Measurements from ENCODE around the gene SUN1. TPM values are rescaled to one million over a fixed set of nuclear protein-coding genes. Genes with fewer than 3 reads are reported as not detected.
"Not testable (repeated sequence)": the region's sequence is repeated elsewhere in the genome, so short reads cannot be mapped to it uniquely, and the experiment has no call there.

Gene SUN1
- total RNA-seq, 1 donor: 118 TPM

- no peak for DNase-seq (ENCODE audit: low read depth in 2 of 3, low spot score in 2 of 3)
Observed at GRCh38 chr7:802500-803242, 29.6 kb upstream of the SUN1 start.

- no peak for DNase-seq (ENCODE audit: low read depth in 2 of 3, low spot score in 2 of 3)
Observed at GRCh38 chr7:803243-803635, 29.0 kb upstream of the SUN1 start.

DNA sequence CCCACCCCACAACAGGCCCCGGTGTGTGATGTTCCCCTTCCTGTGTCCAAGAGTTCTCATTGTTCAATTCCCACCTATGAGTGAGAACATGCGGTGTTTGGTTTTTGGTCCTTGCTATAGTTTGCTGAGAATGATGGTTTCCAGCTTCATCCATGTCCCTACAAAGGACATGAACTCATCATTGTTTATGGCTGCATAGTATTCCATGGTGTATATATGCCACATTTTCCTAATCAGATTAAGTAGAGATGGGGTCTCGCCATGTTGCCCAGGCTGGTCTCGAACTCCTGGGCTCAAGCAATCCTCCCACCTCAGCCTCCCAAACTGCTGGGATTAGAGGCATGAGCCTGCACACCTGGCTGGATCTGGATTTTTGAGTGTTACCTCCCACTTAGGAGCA, 28.5 kb upstream of the SUN1 start:
- not testable (repeated sequence) for DNase-seq (ENCODE audit: low read depth in 2 of 3, low spot score in 2 of 3)

- DNase-seq (ENCODE audit: low read depth in 2 of 3, low spot score in 2 of 3): no peak
Observed at GRCh38 chr7:805261-805660, 27.0 kb upstream of the SUN1 start.

DNA sequence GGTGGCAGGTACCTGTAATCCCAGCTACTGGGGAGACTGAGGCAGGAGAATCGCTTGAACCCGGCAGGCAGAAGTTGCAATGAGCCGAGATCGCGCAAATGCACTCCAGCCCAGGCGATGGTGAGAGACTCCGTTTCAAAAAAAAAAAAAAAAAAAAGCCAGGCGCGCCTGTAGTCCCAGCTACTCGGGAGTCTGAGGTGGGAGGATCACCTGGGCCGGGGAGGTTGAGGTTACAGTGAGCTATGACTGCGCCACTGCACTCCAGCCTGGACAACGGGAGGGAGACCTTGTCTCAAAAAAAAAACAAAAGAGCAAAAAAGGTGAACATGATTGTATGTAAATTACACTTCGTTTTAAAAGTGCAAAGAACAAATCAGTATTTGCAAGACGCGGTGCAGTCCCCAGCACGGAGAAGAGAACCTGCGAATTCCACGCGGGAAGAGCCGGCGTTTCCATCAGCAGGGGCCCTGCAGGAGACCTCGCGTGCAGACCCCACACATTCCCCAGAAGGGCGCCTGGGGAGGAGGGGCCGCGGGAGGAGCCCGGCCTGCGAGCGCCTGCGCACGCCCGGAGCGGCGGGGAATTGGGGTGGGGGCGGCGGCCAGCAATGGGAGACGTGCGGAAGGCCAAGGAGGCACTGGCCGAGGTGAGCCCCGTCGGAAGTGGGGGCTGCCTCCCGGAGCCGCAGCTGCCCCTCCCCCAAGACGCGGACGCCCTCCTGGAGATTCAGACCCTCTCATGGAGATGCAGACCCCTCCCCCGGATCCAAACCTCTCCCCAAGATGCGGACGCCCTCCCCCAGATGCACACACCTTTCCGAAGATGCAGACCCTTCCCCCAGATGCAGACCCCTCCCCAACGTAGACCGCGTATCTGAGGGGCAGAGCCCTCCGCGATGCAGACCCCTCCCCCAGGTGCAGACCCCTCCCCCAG, 16.7 kb upstream of the SUN1 start:
- DNase-seq (ENCODE audit: low read depth in 2 of 3, low spot score in 2 of 3): no peak

GRCh38 chr7:816300-816750, 16.0 kb upstream of the SUN1 start:
- DNase-seq (ENCODE audit: low read depth in 2 of 3, low spot score in 2 of 3): peak; percentile 87 to 98 (median 97)

DNA sequence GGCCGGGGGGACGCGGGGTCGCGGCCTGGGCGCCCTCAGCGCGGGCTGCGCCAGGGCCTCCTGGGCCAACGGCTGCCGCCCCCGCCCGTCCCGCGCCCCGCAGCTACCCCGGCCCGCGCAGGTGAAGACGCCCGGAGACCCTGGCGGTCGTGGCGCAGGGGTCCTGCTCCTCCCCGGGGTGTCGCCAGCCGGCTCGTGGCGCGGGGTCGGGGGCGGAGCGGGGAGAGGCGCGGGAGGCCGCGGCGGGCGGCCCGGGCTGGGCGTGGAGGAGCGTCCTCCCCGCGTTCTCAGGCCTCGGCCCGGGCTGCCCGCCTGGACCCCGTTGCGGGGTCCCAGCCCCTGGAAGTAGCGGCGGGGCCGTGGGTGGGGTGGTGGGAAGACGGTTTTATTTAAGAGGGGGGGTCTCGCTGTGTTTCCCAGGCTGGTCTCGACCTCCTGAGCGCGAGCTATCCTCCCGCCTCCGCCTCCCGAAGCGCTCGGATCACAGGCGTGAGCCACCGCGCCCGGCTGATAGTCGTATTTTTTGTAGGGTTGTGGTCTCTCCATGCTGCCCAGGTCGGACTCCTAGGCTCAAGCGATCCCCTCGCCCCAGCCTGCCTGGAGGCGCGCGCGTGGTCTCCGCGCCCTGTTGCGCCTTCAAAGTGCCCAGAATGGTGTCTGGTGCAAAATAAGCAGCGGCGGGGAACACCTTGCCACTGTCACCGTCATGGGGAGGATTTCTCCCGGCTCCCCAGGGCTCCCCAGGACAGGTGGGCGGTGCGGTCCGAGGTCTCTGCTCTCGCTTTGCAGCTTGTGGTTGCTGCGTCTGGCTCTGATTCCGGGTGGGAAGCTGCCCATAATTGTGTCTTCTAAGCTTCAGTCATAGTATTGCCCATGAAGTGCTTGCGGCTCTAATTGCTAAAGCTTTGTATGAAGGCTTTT, 15.3 kb upstream of the SUN1 start:
- DNase-seq (ENCODE audit: low read depth in 2 of 3, low spot score in 2 of 3): peak in 2 of 3 donors; percentile 22 to 28

- peak in 1 of 3 donors; percentile 64 for DNase-seq (ENCODE audit: low read depth in 2 of 3, low spot score in 2 of 3)
Observed at GRCh38 chr7:818031-818699, 14.1 kb upstream of the SUN1 start.

GRCh38 chr7:820341-820740, 11.9 kb upstream of the SUN1 start:
- DNase-seq (ENCODE audit: low read depth in 2 of 3, low spot score in 2 of 3): no peak

DNA sequence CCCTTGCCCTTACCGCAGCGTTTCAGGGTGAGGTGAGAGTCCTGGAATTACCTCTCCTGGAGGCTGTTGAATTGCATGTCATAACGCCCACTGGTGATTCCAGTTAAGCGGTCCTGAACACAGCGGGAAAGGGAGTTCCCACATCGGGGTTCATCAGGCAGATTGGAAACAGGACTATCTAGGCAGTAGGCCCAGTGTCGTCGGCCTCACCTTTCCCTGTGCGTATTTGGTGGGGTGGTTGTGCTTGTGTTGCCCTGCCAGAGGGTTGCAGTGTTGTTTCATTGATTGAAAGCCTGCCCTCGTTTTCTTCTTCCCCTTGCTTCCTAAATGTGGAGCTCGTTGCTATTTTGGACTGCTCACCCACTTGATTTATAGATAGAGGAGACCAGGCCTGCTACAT, 10.6 kb upstream of the SUN1 start:
- peak in 2 of 3 donors; percentile 17 to 21 for DNase-seq (ENCODE audit: low read depth in 2 of 3, low spot score in 2 of 3)

GRCh38 chr7:822692-823276, 9.5 kb upstream of the SUN1 start:
- no peak for DNase-seq (ENCODE audit: low read depth in 2 of 3, low spot score in 2 of 3)

- DNase-seq (ENCODE audit: low read depth in 2 of 3, low spot score in 2 of 3): no peak
Observed at GRCh38 chr7:823649-824048, 8.6 kb upstream of the SUN1 start.

GRCh38 chr7:824081-824480, 8.2 kb upstream of the SUN1 start:
- no peak for DNase-seq (ENCODE audit: low read depth in 2 of 3, low spot score in 2 of 3)

- no peak for DNase-seq (ENCODE audit: low read depth in 2 of 3, low spot score in 2 of 3)
Observed at GRCh38 chr7:824664-825063, 7.6 kb upstream of the SUN1 start.

GRCh38 chr7:825386-825785, 6.9 kb upstream of the SUN1 start:
- no peak for DNase-seq (ENCODE audit: low read depth in 2 of 3, low spot score in 2 of 3)

DNA sequence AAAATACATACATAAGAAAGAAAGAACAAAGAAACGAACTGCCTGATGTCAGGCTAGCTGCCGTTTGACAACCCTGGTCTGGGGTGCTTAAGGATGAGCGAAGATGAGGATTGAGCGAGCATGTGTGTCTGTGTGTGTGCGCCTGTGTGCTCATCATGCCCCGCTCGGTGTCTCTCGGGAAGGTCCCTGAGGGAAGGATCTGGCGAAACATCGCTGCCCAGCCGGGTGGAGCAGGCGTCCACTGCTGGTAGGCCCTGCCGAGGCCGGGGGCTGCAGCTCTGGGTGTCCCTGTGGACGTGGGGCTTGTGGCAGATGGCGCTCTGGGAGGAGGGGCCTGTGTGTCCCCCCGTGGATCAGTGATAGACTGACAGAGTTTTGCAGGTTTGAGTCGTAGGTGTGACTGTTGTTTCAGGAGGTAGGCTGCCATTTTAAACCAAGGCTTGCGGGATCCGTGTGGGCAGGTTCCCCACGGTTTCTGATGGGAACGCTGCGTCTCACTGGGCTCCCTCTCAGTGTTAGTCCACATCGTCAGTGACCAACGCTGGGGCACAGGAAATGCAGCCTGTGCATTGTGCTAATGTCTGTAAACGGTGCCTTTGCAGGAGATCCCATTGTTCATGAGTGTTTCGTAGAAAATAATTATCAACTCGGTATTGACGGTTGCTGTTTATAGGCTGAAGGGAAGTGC, 5.9 kb upstream of the SUN1 start:
- DNase-seq (ENCODE audit: low read depth in 2 of 3, low spot score in 2 of 3): no peak

DNA sequence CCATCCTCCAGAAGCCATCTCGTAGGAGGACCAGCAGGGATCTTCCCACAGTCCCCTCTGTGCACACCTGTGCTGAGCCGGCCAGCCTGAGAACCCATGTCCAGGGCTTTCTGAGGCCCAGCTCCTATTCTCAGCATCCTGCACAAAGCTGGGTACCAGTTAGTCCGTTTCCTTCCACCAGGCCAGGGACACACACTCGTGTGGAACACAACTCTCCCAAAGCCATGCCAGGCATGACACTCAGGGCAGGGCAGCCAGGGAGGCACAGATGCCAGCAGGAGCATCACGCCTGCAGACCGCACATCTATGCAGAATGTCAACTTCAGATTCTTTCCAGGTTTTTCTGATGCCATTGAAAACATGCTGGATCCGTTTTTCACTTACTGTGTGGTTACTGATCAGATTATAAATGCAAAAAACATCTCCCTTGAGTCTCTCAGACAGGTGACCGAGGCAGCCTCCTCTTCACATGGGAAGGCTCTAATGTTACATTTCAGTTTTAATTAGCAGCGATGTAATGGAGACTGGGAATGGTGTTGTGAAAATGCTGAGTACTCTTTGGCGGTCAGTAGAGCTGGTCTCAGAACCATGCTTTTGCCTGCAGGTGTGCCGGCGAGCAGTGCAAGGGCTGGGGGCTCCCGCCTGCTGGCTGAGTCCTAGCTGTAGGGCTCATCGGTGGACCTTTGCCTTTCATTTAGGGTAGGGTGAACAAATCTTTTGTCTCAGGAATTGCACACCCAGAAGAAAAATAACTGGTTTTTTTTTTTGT, 3.3 kb upstream of the SUN1 start:
- no peak for DNase-seq (ENCODE audit: low read depth in 2 of 3, low spot score in 2 of 3)

GRCh38 chr7:830069-830468, 2.2 kb upstream of the SUN1 start:
- no peak for DNase-seq (ENCODE audit: low read depth in 2 of 3, low spot score in 2 of 3)

Data from hematopoietic multipotent progenitor cell (in vitro differentiated cells).